Tibial artery (tissue), 4 donors: Measurements from ENCODE around the gene SORL1-AS1.

Source experiments
- DNase-seq, 2 donors: peaks; one replicate each; pipeline ENCODE4 v3.0.0-alpha.2; 2019
- H3K27ac ChIP-seq, 2 donors: fragments of 200-600 bp; sonication (generic) in 1 of 2; 1 replicate in 1 of 2; 2 replicates in 1 of 2; pipeline ENCODE4 v1.5.1; 2018 to 2019; ENCODE audit warnings: mild to moderate bottlenecking in 1 of 2
- H3K27me3 ChIP-seq, 2 donors: fragments of 200-600 bp; sonication (generic) in 1 of 2; one replicate each; pipeline versions ENCODE4 v1.5.1 to v1.6.0; 2016 to 2019
- H3K36me3 ChIP-seq, 3 donors: fragments of 200-600 bp; sonication (generic) in 2 of 3; one replicate each; pipeline ENCODE4 v1.5.1; 2016 to 2019; ENCODE audit warnings: mild to moderate bottlenecking in 2 of 3
- H3K4me1 ChIP-seq, 4 donors: fragments of 200-600 bp; sonication (generic) in 2 of 4; 1 replicate in 3 of 4; 2 replicates in 1 of 4; pipeline ENCODE4 v1.5.1; 2016 to 2019
- H3K4me3 ChIP-seq, 2 donors: fragments of 200-600 bp; sonication (generic) in 1 of 2; 1 replicate in 1 of 2; 2 replicates in 1 of 2; pipeline ENCODE4 v1.5.1; 2018 to 2019; ENCODE audit warnings: mild to moderate bottlenecking in 2 of 2
- H3K9me3 ChIP-seq, 3 donors: fragments of 200-600 bp; sonication (generic) in 1 of 3; one replicate each; pipeline ENCODE4 v1.5.1; 2016 to 2019
- CTCF ChIP-seq, 2 experiments: fragments of 200-600 bp in 1 of 2; fragments of 450-650 bp in 1 of 2; IDR thresholded peaks; one replicate each; pipeline ENCODE4 v1.5.1; 2017 to 2019; ENCODE audit warnings: antibody characterized with exemption in 2 of 2, mild to moderate bottlenecking in 1 of 2, moderate library complexity in 1 of 2
- intact Hi-C: fragments of 100-400 bp; cut with DNase I; formaldehyde crosslinking; loops from one replicate; pipeline ENCODE4 v1.15.0; 2023; ENCODE audit warnings: low total_unique reads

The SORL1-AS1 gene

GRCh38 chr11:121393855-121394254, 58.9 kb downstream of the SORL1-AS1 start:
- no peak for DNase-seq
- H3K36me3 ChIP-seq: no peaks in the 10 kb centered on the region
- no peaks in the 10 kb centered on the region for H3K9me3 ChIP-seq
- no peak overlapping the region for H3K4me3 ChIP-seq
- intact Hi-C loops: no loop called here
- no peaks in the 10 kb centered on the region for H3K4me1 ChIP-seq
- H3K27me3 ChIP-seq: no peaks in the 10 kb centered on the region
- no peak for TF ChIP-seq CTCF (IDR thresholded peaks at IDR 0.05)
- no peak overlapping the region for H3K27ac ChIP-seq

GRCh38 chr11:121391914-121392313, 60.9 kb downstream of the SORL1-AS1 start:
- no peak for DNase-seq
- no peaks in the 10 kb centered on the region for H3K27me3 ChIP-seq
- no peaks in the 10 kb centered on the region for H3K36me3 ChIP-seq
- intact Hi-C loops: no loop called here
- H3K9me3 ChIP-seq: no peaks in the 10 kb centered on the region
- H3K4me1 ChIP-seq: no peaks in the 10 kb centered on the region
- TF ChIP-seq CTCF (IDR thresholded peaks at IDR 0.05): no peak
- no peak overlapping the region for H3K27ac ChIP-seq
- H3K4me3 ChIP-seq: no peak overlapping the region

GRCh38 chr11:121389651-121390050, 63.1 kb downstream of the SORL1-AS1 start:
- no peak overlapping the region for H3K27ac ChIP-seq
- no peaks in the 10 kb centered on the region for H3K27me3 ChIP-seq
- DNase-seq: no peak
- intact Hi-C loops: no loop called here
- no peak overlapping the region for H3K4me3 ChIP-seq
- no peaks in the 10 kb centered on the region for H3K36me3 ChIP-seq
- H3K4me1 ChIP-seq: no peaks in the 10 kb centered on the region
- no peaks in the 10 kb centered on the region for H3K9me3 ChIP-seq
- no peak for TF ChIP-seq CTCF (IDR thresholded peaks at IDR 0.05)
